RWPE2 (cell line): ENCODE measurements around the gene DENND5A.
"Not testable (repeated sequence)": the region's sequence is repeated elsewhere in the genome, so short reads cannot be mapped to it uniquely, and the experiment has no call there.

Experiments used
- ATAC-seq: fragments of 200-7000 bp; cut with Tn5 transposase; 3 replicates; pipeline ENCODE4 v1.9.1; 2021; ENCODE audit warnings: low read depth
- DNase-seq: peaks from one replicate; pipeline ENCODE4 v3.0.0-alpha.2; 2020; ENCODE audit warnings: low spot score
- H3K27ac ChIP-seq: fragments of 450-650 bp; 2 replicates; pipeline ENCODE4 v1.5.1; 2017; ENCODE audit warnings: mild to moderate bottlenecking; ENCODE audit not compliant: poor library complexity, severe bottlenecking
- H3K27me3 ChIP-seq: fragments of 250-450 bp; sonication (Bioruptor Pico); 2 replicates; pipeline ENCODE4 v1.5.1; 2021; ENCODE audit warnings: mild to moderate bottlenecking, moderate library complexity; ENCODE audit not compliant: insufficient read depth, poor library complexity, severe bottlenecking
- H3K36me3 ChIP-seq: fragments of 250-450 bp; sonication (Bioruptor Pico); 2 replicates; pipeline ENCODE4 v1.5.1; 2020; ENCODE audit warnings: low read depth, mild to moderate bottlenecking, moderate library complexity
- H3K4me1 ChIP-seq: fragments of 250-450 bp; sonication (Bioruptor Pico); 2 replicates; pipeline ENCODE4 v1.5.1; 2021; ENCODE audit warnings: mild to moderate bottlenecking, moderate library complexity; ENCODE audit not compliant: insufficient read depth, poor library complexity, severe bottlenecking
- H3K4me3 ChIP-seq: fragments of 250-450 bp; sonication (Bioruptor Pico); 2 replicates; pipeline ENCODE4 v1.5.1; 2021; ENCODE audit warnings: mild to moderate bottlenecking, moderate library complexity; ENCODE audit not compliant: severe bottlenecking
- H3K9me3 ChIP-seq: fragments of 250-450 bp; sonication (Bioruptor Pico); 2 replicates; pipeline ENCODE4 v1.5.1; 2021; ENCODE audit warnings: mild to moderate bottlenecking, moderate library complexity; ENCODE audit not compliant: severe bottlenecking
- TF ChIP-seq, protein P1 (sequence below): fragments of 450-650 bp; IDR thresholded peaks from one replicate; pipeline ENCODE4 v1.5.1; 2017; ENCODE audit warnings: mild to moderate bottlenecking, moderate library complexity; ENCODE audit not compliant: poor library complexity, severe bottlenecking

Gene DENND5A

GRCh38 chr11:9170450-9170849, 94.7 kb downstream of the DENND5A start:
- ATAC-seq = peak; percentile 61; the same call in 1 of the 3 replicates
- Histone ChIP-seq H3K4me3 (no peak overlapping the region), H3K27ac (peak overlapping the region; percentile 18), H3K27me3 (no peaks in the 10 kb centered on the region), H3K4me1 (no peaks in the 10 kb centered on the region), H3K36me3 (peaks cover 45% of the 10 kb centered on the region), H3K9me3 (no peaks in the 10 kb centered on the region)
- DNase-seq = no peak
- TF ChIP-seq, protein P1, sequence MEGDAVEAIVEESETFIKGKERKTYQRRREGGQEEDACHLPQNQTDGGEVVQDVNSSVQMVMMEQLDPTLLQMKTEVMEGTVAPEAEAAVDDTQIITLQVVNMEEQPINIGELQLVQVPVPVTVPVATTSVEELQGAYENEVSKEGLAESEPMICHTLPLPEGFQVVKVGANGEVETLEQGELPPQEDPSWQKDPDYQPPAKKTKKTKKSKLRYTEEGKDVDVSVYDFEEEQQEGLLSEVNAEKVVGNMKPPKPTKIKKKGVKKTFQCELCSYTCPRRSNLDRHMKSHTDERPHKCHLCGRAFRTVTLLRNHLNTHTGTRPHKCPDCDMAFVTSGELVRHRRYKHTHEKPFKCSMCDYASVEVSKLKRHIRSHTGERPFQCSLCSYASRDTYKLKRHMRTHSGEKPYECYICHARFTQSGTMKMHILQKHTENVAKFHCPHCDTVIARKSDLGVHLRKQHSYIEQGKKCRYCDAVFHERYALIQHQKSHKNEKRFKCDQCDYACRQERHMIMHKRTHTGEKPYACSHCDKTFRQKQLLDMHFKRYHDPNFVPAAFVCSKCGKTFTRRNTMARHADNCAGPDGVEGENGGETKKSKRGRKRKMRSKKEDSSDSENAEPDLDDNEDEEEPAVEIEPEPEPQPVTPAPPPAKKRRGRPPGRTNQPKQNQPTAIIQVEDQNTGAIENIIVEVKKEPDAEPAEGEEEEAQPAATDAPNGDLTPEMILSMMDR = no peak

GRCh38 chr11:9169595-9170295, 95.4 kb downstream of the DENND5A start:
- peaks cover 44% of the 10 kb centered on the region for H3K36me3 ChIP-seq
- no peak overlapping the region for H3K4me3 ChIP-seq
- H3K27me3 ChIP-seq = no peaks in the 10 kb centered on the region
- no peak for DNase-seq
- no peaks in the 10 kb centered on the region for H3K9me3 ChIP-seq
- H3K4me1 ChIP-seq = no peaks in the 10 kb centered on the region
- peak overlapping the region; percentile 18 for H3K27ac ChIP-seq
- peak; percentile 41; the same call in 2 of the 3 replicates for ATAC-seq
- TF ChIP-seq, protein P1 = no peak

- not testable (repeated sequence) for DNase-seq, H3K27me3 ChIP-seq, ATAC-seq, H3K27ac ChIP-seq, H3K4me3 ChIP-seq, H3K9me3 ChIP-seq
- Histone ChIP-seq H3K4me1 (peaks cover 13% of the 10 kb centered on the region), H3K36me3 (peaks cover 37% of the 10 kb centered on the region)
Observed at GRCh38 chr11:9161991-9162390, 103.2 kb downstream of the DENND5A start.

DNA sequence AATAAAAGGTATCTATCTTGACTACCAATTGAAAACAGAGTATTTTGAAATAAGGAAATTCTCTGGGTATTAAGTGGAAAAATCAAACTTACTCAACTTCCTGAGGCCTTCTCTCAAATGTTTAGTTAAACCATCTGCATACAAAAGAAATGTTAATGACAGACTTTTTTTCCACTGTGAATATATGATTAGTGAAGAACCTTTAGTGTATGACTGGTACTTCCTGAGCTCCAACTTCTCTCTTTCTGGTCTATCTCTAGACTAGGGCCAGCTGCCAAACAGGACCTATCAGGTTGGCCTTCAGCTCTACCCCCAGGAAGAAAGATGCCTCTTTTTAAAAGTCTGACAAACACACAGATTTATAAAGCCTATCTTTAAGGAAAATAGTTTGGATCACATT, 105.0 kb downstream of the DENND5A start:
- DNase-seq (no peak), ATAC-seq (peak; percentile 63; the same call in 2 of the 3 replicates)
- Histone ChIP-seq H3K4me1 (peaks cover 13% of the 10 kb centered on the region), H3K27ac (peak overlapping the region; percentile 43), H3K27me3 (no peaks in the 10 kb centered on the region), H3K9me3 (no peaks in the 10 kb centered on the region), H3K36me3 (peaks cover 21% of the 10 kb centered on the region), H3K4me3 (no peak overlapping the region)
- TF ChIP-seq, protein P1 = no peak

- TF ChIP-seq, protein P1 = no peak
- Histone ChIP-seq H3K36me3 (peaks cover 18% of the 10 kb centered on the region), H3K27ac (peak overlapping the region; percentile 43), H3K4me3 (no peak overlapping the region), H3K27me3 (no peaks in the 10 kb centered on the region), H3K9me3 (no peaks in the 10 kb centered on the region), H3K4me1 (peaks cover 13% of the 10 kb centered on the region)
- ATAC-seq (0 out of 3 replicates have a peak, but pooled peaks have one; percentile 31), DNase-seq (no peak)
Observed at GRCh38 chr11:9158898-9159391, 106.2 kb downstream of the DENND5A start.
